HepG2 (cell line): Measurements from ENCODE around the gene RAC2. TPM values are rescaled to one million over a fixed set of nuclear protein-coding genes. Genes with fewer than 3 reads are reported as not detected.

Experiments used
- ATAC-seq: fragments of 200-7000 bp; cut with Tn5 transposase; 3 replicates; pipeline ENCODE4 v1.9.1; 2020; ENCODE audit warnings: mild to moderate bottlenecking, moderate library complexity
- BruUV-seq: library from RNA; stranded (reverse); fragments of 400-500 nt; replicated peaks from 2 replicates; lab custom pipeline; 2021; lab: Mats Ljungman, UMichigan
- CTCF ChIA-PET: fragments of 300-600 bp; formaldehyde crosslinking; extraction: SDS; loops from one replicate; lab custom pipeline; 2021; ENCODE audit warnings: low total read pairs, inconsistent platforms, low intra/inter-chr PET ratio; lab: Yijun Ruan, JAX
- POLR2A ChIA-PET: fragments of 350-600 bp; sonication (Branson Sonifier 250); formaldehyde crosslinking; loops from one replicate; lab custom pipeline; 2020; ENCODE audit warnings: antibody characterized with exemption, inconsistent platforms; lab: Yijun Ruan, JAX
- DNase-seq: peaks from one replicate; pipeline ENCODE4 v3.0.0-alpha.2; 2015; ENCODE audit warnings: low spot score
- FAIRE-seq: peaks from 3 replicates; lab custom pipeline; 2011; peaks lifted over from hg19 to GRCh38; lab: Jason Lieb, UNC
- H2AFZ ChIP-seq: one replicate; pipeline ENCODE4 v1.6.1; 2011; ENCODE audit warnings: low read length, inconsistent platforms
- H3K27ac ChIP-seq: fragments of 300-600 bp; 3 replicates; pipeline ENCODE4 v1.8.0; 2011; ENCODE audit warnings: mixed run types, mild to moderate bottlenecking, mixed read lengths, low read length, inconsistent platforms; ENCODE audit not compliant: insufficient read depth; ENCODE audit errors: extremely low read length
- H3K27me3 ChIP-seq, 2 experiments: fragments of 200-600 bp in 1 of 2; 2 replicates in 1 of 2; 3 replicates in 1 of 2; pipeline versions ENCODE4 v1.6.0 to v1.8.0; 2011; ENCODE audit warnings: low read length in 2 of 2, mild to moderate bottlenecking in 2 of 2, moderate library complexity in 2 of 2, inconsistent platforms in 1 of 2; ENCODE audit not compliant: insufficient read depth in 2 of 2, control insufficient read depth in 1 of 2
- H3K36me3 ChIP-seq, 2 experiments: fragments of 200-600 bp in 1 of 2; replicated peaks in 1 of 2; 2 replicates in 1 of 2; 3 replicates in 1 of 2; pipeline versions ENCODE4 v1.5.1 to v1.8.0; 2011; ENCODE audit warnings: low read length in 2 of 2, inconsistent platforms in 1 of 2; ENCODE audit not compliant: insufficient read depth in 2 of 2, control insufficient read depth in 1 of 2
- H3K4me1 ChIP-seq: 2 replicates; pipeline ENCODE4 v1.5.1; 2012; ENCODE audit warnings: low read length, inconsistent platforms; ENCODE audit not compliant: insufficient read depth
- H3K4me2 ChIP-seq: 2 replicates; pipeline ENCODE4 v1.6.0; 2011; ENCODE audit warnings: low read depth, low read length, inconsistent platforms
- H3K4me3 ChIP-seq, 3 experiments: fragments of 200-600 bp in 1 of 3; sonication (generic), shearing (Covaris generic) in 1 of 3; replicated peaks in 1 of 3; 2 replicates each; pipeline ENCODE4 v1.5.1; 2011 to 2016; ENCODE audit warnings: low read length in 3 of 3, inconsistent platforms in 2 of 3, low read depth in 2 of 3, mild to moderate bottlenecking in 2 of 3, control low read depth in 1 of 3, mixed read lengths in 1 of 3; ENCODE audit not compliant: insufficient read depth in 1 of 3
- H3K79me2 ChIP-seq: one replicate; pipeline ENCODE4 v1.6.1; 2011; ENCODE audit warnings: low read length, inconsistent platforms; ENCODE audit not compliant: insufficient read depth
- H3K9ac ChIP-seq: 2 replicates; pipeline ENCODE4 v1.6.0; 2011; ENCODE audit warnings: mild to moderate bottlenecking, low read depth, low read length, inconsistent platforms; ENCODE audit not compliant: insufficient read depth
- H3K9me3 ChIP-seq: 2 replicates; pipeline ENCODE4 v1.5.1; 2012; ENCODE audit warnings: mild to moderate bottlenecking, low read length
- H4K20me1 ChIP-seq: 2 replicates; pipeline ENCODE4 v1.6.0; 2011; ENCODE audit warnings: inconsistent platforms, mild to moderate bottlenecking, low read length, moderate library complexity; ENCODE audit not compliant: insufficient read depth
- ATM ChIP-seq: fragments of 450-650 bp; IDR thresholded peaks from 2 replicates; pipeline ENCODE4 v1.7.1; 2017; ENCODE audit warnings: mild to moderate bottlenecking, borderline replicate concordance
- HMGXB3 ChIP-seq: sonication (generic); formaldehyde crosslinking; IDR thresholded peaks from 2 replicates; pipeline ENCODE4 v1.4.0; 2020; ENCODE audit warnings: missing genetic modification reagents, borderline replicate concordance
- KDM5B ChIP-seq: sonication (generic); formaldehyde crosslinking; IDR thresholded peaks from 2 replicates; pipeline ENCODE4 v1.4.0; 2020; ENCODE audit warnings: missing genetic modification reagents, mild to moderate bottlenecking, borderline replicate concordance
- ZBTB38 ChIP-seq: sonication (generic); formaldehyde crosslinking; IDR thresholded peaks from 2 replicates; pipeline ENCODE4 v1.5.1; 2020; ENCODE audit warnings: mild to moderate bottlenecking, missing genetic modification reagents
- ZFP36L2 ChIP-seq: sonication (generic); formaldehyde crosslinking; IDR thresholded peaks from 2 replicates; pipeline ENCODE4 v1.4.0; 2020; ENCODE audit warnings: missing genetic modification reagents
- ZNF660 ChIP-seq: sonication (generic); formaldehyde crosslinking; IDR thresholded peaks from 2 replicates; pipeline ENCODE4 v1.5.1; 2020; ENCODE audit warnings: mild to moderate bottlenecking, low read depth, missing genetic modification reagents, borderline replicate concordance
- ZNF720 ChIP-seq: sonication (generic); formaldehyde crosslinking; IDR thresholded peaks from 2 replicates; pipeline ENCODE4 v1.4.0; 2020; ENCODE audit warnings: missing genetic modification reagents
- ZNF768 ChIP-seq: sonication (generic); formaldehyde crosslinking; IDR thresholded peaks from 2 replicates; pipeline ENCODE4 v1.4.0; 2020; ENCODE audit warnings: missing genetic modification reagents
- WGBS: methylation state at CpG from one replicate; pipeline ENCODE4 v1.1.6; 2017; ENCODE audit warnings: low lambda C conversion rate; 5-methylcytosine and 5-hydroxymethylcytosine counted together
- in situ Hi-C: cut with HindIII; loops from 2 replicates; pipeline ENCODE4 v1.10.0; 2017; ENCODE audit warnings: low pct_unique_long_range_greater_than_20kb; ENCODE audit not compliant: extremely low pct_ligation_motif_present
- intact Hi-C: fragments of 100-400 bp; cut with micrococcal nuclease; formaldehyde crosslinking; loops from one replicate; pipeline ENCODE4 v1.10.0; 2022; ENCODE audit not compliant: unreplicated experiment
- polyA plus RNA-seq, 8 experiments: library from polyadenylated mRNA; depleted of rRNA in 3 of 8; stranded (reverse) in 7 of 8; unstranded in 1 of 8; fragments of >200 nt; fragmentation: Illumina TruSeq in 4 of 8; extraction: Trizol in 4 of 8; gene quantifications; 2 replicates each; pipeline versions ENCODE4 v1.2.1 to v1.2.3, GENCODE V29; 2011 to 2016; ENCODE audit warnings: low read depth in 4 of 8, missing spikeins in 1 of 8, mixed read lengths in 1 of 8; ENCODE audit not compliant: insufficient read depth in 1 of 8
- total RNA-seq, 5 experiments: library from RNA; depleted of rRNA; stranded (reverse); fragments of >200 nt; fragmentation: Illumina TruSeq; extraction: Trizol; gene quantifications; 2 replicates each; pipeline ENCODE4 v1.2.3, GENCODE V29; 2016; ENCODE audit warnings: low read depth in 1 of 5

The RAC2 gene
- total and polyA plus RNA-seq, 2 of the 13 experiments (the other 11 are each of a cell fraction or from before 2014, with no cell fraction given) = 0.73 TPM; not detected in 1

- H3K27me3 ChIP-seq = peaks cover 2 to 6% of the 10 kb centered on the region in 2 experiments; a peak in 3 of 5 replicates
- no peak for TF ChIP-seq ZBTB38 (CRISPR knock-in tag)
- TF ChIP-seq ATM = no peak
- no peak for TF ChIP-seq KDM5B (CRISPR knock-in tag)
- no peak for TF ChIP-seq ZFP36L2 (CRISPR knock-in tag)
- TF ChIP-seq ZNF768 (CRISPR knock-in tag) = no peak
- TF ChIP-seq, all 625 proteins: peak for 0
- Histone ChIP-seq H3K9ac (no peak overlapping the region), H3K79me2 (no peaks in the 10 kb centered on the region), H3K27ac (no peak overlapping the region), H2AFZ (no peak overlapping the region), H3K9me3 (no peaks in the 10 kb centered on the region), H3K4me2 (no peak overlapping the region), H4K20me1 (no peaks in the 10 kb centered on the region), H3K4me3 (no peak overlapping the region), H3K4me1 (peaks cover 22% of the 10 kb centered on the region), H3K36me3 (no peaks in the 10 kb centered on the region; a peak in 1 of 5 replicates)
- ChIA-PET POLR2A (interaction anchor here (1.2 kb wide), 1 partner anchor 29 kb away, joined by 4 read pairs; no protein-coding TSS in a partner anchor), CTCF (no interaction called here)
- intact Hi-C loops = no loop called here
- DNase-seq = no peak
- no peak for FAIRE-seq
- ATAC-seq = no peak
- in situ Hi-C loops = no loop called here
- BruUV-seq = no TSS peak
- 5% methylated on average over 4 of the region's 20 CpGs for WGBS
These were observed 15.7 kb downstream of the RAC2 start for GRCh38 chr22:37228106-37229011.

- 52% methylated on average over 2 of the region's 14 CpGs for WGBS
- CTCF ChIA-PET = no interaction called here
- H3K4me2 ChIP-seq = no peak overlapping the region
- peaks cover 21% of the 10 kb centered on the region for H3K4me1 ChIP-seq
- no peaks in the 10 kb centered on the region; a peak in 1 of 5 replicates for H3K36me3 ChIP-seq
- no peaks in the 10 kb centered on the region for H3K79me2 ChIP-seq
- no peak overlapping the region for H2AFZ ChIP-seq
- H3K27ac ChIP-seq = no peak overlapping the region
- ATAC-seq (no peak), DNase-seq (no peak), FAIRE-seq (no peak)
- intact Hi-C loops (no loop called here), in situ Hi-C loops (no loop called here)
- H3K27me3 ChIP-seq = peaks cover 2 to 12% of the 10 kb centered on the region in 2 experiments; a peak in 3 of 5 replicates
- H3K4me3 ChIP-seq = no peak overlapping the region
- H3K9me3 ChIP-seq = no peaks in the 10 kb centered on the region
- H3K9ac ChIP-seq = no peak overlapping the region
- TF ChIP-seq HMGXB3 (no peak), ZNF660 (CRISPR knock-in tag) (no peak), ZNF720 (CRISPR knock-in tag) (no peak)
- POLR2A ChIA-PET = no interaction called here
- H4K20me1 ChIP-seq = no peaks in the 10 kb centered on the region
- BruUV-seq = no TSS peak
These were observed 17.6 kb downstream of the RAC2 start for GRCh38 chr22:37226514-37226913.
